D721Med (cell line): ENCODE measurements around the gene C16orf96.

ENCODE experiments used
- DNase-seq: peaks from one replicate; pipeline ENCODE4 v3.0.0; 2011; ENCODE audit warnings: low spot score; ENCODE audit not compliant: insufficient read length
- FAIRE-seq: peaks from 2 replicates; lab custom pipeline; 2011; peaks lifted over from hg19 to GRCh38; lab: Jason Lieb, UNC
- CTCF ChIP-seq: IDR thresholded peaks from 2 replicates; pipeline ENCODE4 v1.5.1; 2012; ENCODE audit warnings: mild to moderate bottlenecking, control low read depth; ENCODE audit not compliant: insufficient read depth; ENCODE audit errors: missing control alignments

Gene C16orf96

GRCh38 chr16:4607841-4608703, 51.9 kb downstream of the C16orf96 start:
- FAIRE-seq (no peak), DNase-seq (no peak)
- no peak for TF ChIP-seq CTCF

GRCh38 chr16:4608704-4608980, 52.5 kb downstream of the C16orf96 start:
- no peak for DNase-seq
- no peak for FAIRE-seq
- TF ChIP-seq CTCF: no peak

- no peak for FAIRE-seq
Measured at GRCh38 chr16:4609200-4610010, 53.3 kb downstream of the C16orf96 start.

GRCh38 chr16:4610011-4611005, 54.2 kb downstream of the C16orf96 start:
- TF ChIP-seq CTCF: no peak

More at GRCh38 chr16:4609200-4610010, 53.3 kb downstream of the C16orf96 start:
- TF ChIP-seq CTCF: no peak
- DNase-seq: no peak

GRCh38 chr16:4611337-4612021, 55.3 kb downstream of the C16orf96 start:
- DNase-seq: no peak

More at GRCh38 chr16:4610011-4611005, 54.2 kb downstream of the C16orf96 start:
- DNase-seq (no peak), FAIRE-seq (no peak)

More at GRCh38 chr16:4611337-4612021, 55.3 kb downstream of the C16orf96 start:
- FAIRE-seq: no peak
- no peak for TF ChIP-seq CTCF
